GM18499 (cell line): ENCODE results near the gene ETDC.
"Not testable (repeated sequence)": the region's sequence is repeated elsewhere in the genome, so short reads cannot be mapped to it uniquely, and the experiment has no call there.

Experiments used
- ATAC-seq: cut with Tn5 transposase; IDR thresholded peaks from one replicate; pipeline ENCODE4 v1.9.1; 2021; ENCODE audit warnings: moderate number of reproducible peaks; ENCODE audit not compliant: insufficient read depth, unreplicated experiment

The ETDC gene

GRCh38 chrX:135309430-135309923, at the start of gene ETDC:
TSS of gene ETDC (plus strand) at chrX:135309480. CDS start at chrX:135309480, 0 bp downstream.
- ATAC-seq: no peak

- ATAC-seq: not testable (repeated sequence)
Observed at GRCh38 chrX:135260976-135261375, 48.3 kb upstream of the ETDC start.

- ATAC-seq: not testable (repeated sequence)
Observed at GRCh38 chrX:135263376-135263775, 45.9 kb upstream of the ETDC start.

GRCh38 chrX:135264206-135264605, 45.1 kb upstream of the ETDC start:
- ATAC-seq: no peak

- no peak for ATAC-seq
Observed at GRCh38 chrX:135273162-135273561, 36.1 kb upstream of the ETDC start.

GRCh38 chrX:135275973-135276372, 33.3 kb upstream of the ETDC start:
- no peak for ATAC-seq

GRCh38 chrX:135287266-135287823, 21.9 kb upstream of the ETDC start:
- ATAC-seq: no peak

GRCh38 chrX:135295238-135295943, 13.9 kb upstream of the ETDC start:
- ATAC-seq: peak; percentile 73

GRCh38 chrX:135295944-135296305, 13.4 kb upstream of the ETDC start:
- ATAC-seq: peak; percentile 16

- no peak for ATAC-seq
Observed at GRCh38 chrX:135302269-135302873, 6.9 kb upstream of the ETDC start.

GRCh38 chrX:135304741-135305140, 4.5 kb upstream of the ETDC start:
- no peak for ATAC-seq

GRCh38 chrX:135307171-135307570, 2.1 kb upstream of the ETDC start:
- ATAC-seq: no peak

- no peak for ATAC-seq
Observed at GRCh38 chrX:135308345-135308855, 880 bp upstream of the ETDC start.

GRCh38 chrX:135315864-135316263, 6.6 kb downstream of the ETDC start:
- ATAC-seq: no peak

GRCh38 chrX:135324463-135324862, 15.2 kb downstream of the ETDC start:
- no peak for ATAC-seq

GRCh38 chrX:135325036-135325818, 15.9 kb downstream of the ETDC start:
- not testable (repeated sequence) for ATAC-seq

- ATAC-seq: no peak
Observed at GRCh38 chrX:135327299-135327698, 18.0 kb downstream of the ETDC start.

GRCh38 chrX:135328421-135329005, 19.2 kb downstream of the ETDC start:
- ATAC-seq: no peak

- ATAC-seq: no peak
Observed at GRCh38 chrX:135330706-135331105, 21.4 kb downstream of the ETDC start.

GRCh38 chrX:135331525-135331924, 22.2 kb downstream of the ETDC start:
- no peak for ATAC-seq
